H9 (cell line): ENCODE results near the gene MRGPRX3. TPM values are rescaled to one million over a fixed set of nuclear protein-coding genes. Genes with fewer than 3 reads are reported as not detected.

Experiments
- DNase-seq: peaks from one replicate; pipeline ENCODE4 v3.0.0-alpha.2; 2017
- H2AFZ ChIP-seq: one replicate; pipeline ENCODE4 v1.6.1; 2013; ENCODE audit warnings: mild to moderate bottlenecking, low read length, control low read depth, moderate library complexity
- H2AK5ac ChIP-seq: 2 replicates; pipeline ENCODE4 v1.6.1; 2013; ENCODE audit warnings: low read length, control low read depth, mixed read lengths; ENCODE audit not compliant: insufficient read length
- H2BK120ac ChIP-seq: one replicate; pipeline ENCODE4 v1.6.1; 2013; ENCODE audit warnings: low read depth, mild to moderate bottlenecking, low read length, control low read depth, inconsistent platforms; ENCODE audit not compliant: poor library complexity, severe bottlenecking
- H2BK12ac ChIP-seq: 2 replicates; pipeline ENCODE4 v1.6.1; 2013; ENCODE audit warnings: low read length, control low read depth, mixed read lengths, low read depth; ENCODE audit not compliant: insufficient read length
- H2BK15ac ChIP-seq: 2 replicates; pipeline ENCODE4 v1.6.1; 2013; ENCODE audit warnings: low read depth, low read length, control low read depth
- H2BK20ac ChIP-seq: one replicate; pipeline ENCODE4 v1.6.1; 2013; ENCODE audit warnings: low read depth, mild to moderate bottlenecking, low read length, control low read depth, inconsistent platforms; ENCODE audit not compliant: poor library complexity, severe bottlenecking
- H2BK5ac ChIP-seq: 2 replicates; pipeline ENCODE4 v1.6.1; 2013; ENCODE audit warnings: low read length, control low read depth, mixed read lengths; ENCODE audit not compliant: insufficient read length
- H3K14ac ChIP-seq: 2 replicates; pipeline ENCODE4 v1.6.1; 2013; ENCODE audit warnings: low read length, control low read depth; ENCODE audit not compliant: insufficient read depth
- H3K18ac ChIP-seq: 2 replicates; pipeline ENCODE4 v1.6.1; 2013; ENCODE audit warnings: low read depth, mild to moderate bottlenecking, mixed read lengths, low read length, control low read depth; ENCODE audit not compliant: insufficient read length
- H3K23ac ChIP-seq: 2 replicates; pipeline ENCODE4 v1.6.1; 2013; ENCODE audit warnings: low read length, control low read depth, mixed read lengths, low read depth; ENCODE audit not compliant: insufficient read length
- H3K23me2 ChIP-seq: 2 replicates; pipeline ENCODE4 v1.6.1; 2013; ENCODE audit warnings: low read depth, mild to moderate bottlenecking, mixed read lengths, low read length, control low read depth; ENCODE audit not compliant: insufficient read length, poor library complexity, severe bottlenecking
- H3K27ac ChIP-seq: 2 replicates; pipeline ENCODE4 v1.5.1; 2013; ENCODE audit warnings: low read length, control low read depth, mixed read lengths, low read depth; ENCODE audit not compliant: insufficient read length
- H3K27me3 ChIP-seq: 2 replicates; pipeline ENCODE4 v1.6.1; 2013; ENCODE audit warnings: low read length, control low read depth, inconsistent platforms; ENCODE audit not compliant: insufficient read depth
- H3K4ac ChIP-seq: 2 replicates; pipeline ENCODE4 v1.6.1; 2013; ENCODE audit warnings: low read depth, mild to moderate bottlenecking, control low read depth, inconsistent platforms, low read length, moderate library complexity
- H3K4me1 ChIP-seq: 2 replicates; pipeline ENCODE4 v1.6.1; 2013; ENCODE audit warnings: low read length, control low read depth, inconsistent platforms; ENCODE audit not compliant: insufficient read depth
- H3K4me2 ChIP-seq: 2 replicates; pipeline ENCODE4 v1.6.1; 2013; ENCODE audit warnings: low read length, control low read depth, mixed read lengths; ENCODE audit not compliant: insufficient read length, insufficient read depth
- H3K56ac ChIP-seq: 2 replicates; pipeline ENCODE4 v1.6.1; 2013; ENCODE audit warnings: low read depth, mild to moderate bottlenecking, mixed read lengths, low read length, control low read depth; ENCODE audit not compliant: insufficient read length
- H3K79me1 ChIP-seq: 2 replicates; pipeline ENCODE4 v1.6.1; 2013; ENCODE audit warnings: low read depth, mild to moderate bottlenecking, moderate library complexity, low read length, control low read depth, inconsistent platforms; ENCODE audit not compliant: insufficient read depth, poor library complexity, severe bottlenecking
- H3K79me2 ChIP-seq: 2 replicates; pipeline ENCODE4 v1.6.1; 2013; ENCODE audit warnings: low read length, control low read depth, inconsistent platforms; ENCODE audit not compliant: insufficient read depth
- H3K9ac ChIP-seq: 2 replicates; pipeline ENCODE4 v1.6.1; 2013; ENCODE audit warnings: low read length, control low read depth, mixed read lengths; ENCODE audit not compliant: insufficient read length; ENCODE audit errors: extremely low read depth
- H3K9me3 ChIP-seq: one replicate; pipeline ENCODE4 v1.6.1; 2013; ENCODE audit warnings: low read depth, low read length, inconsistent platforms; ENCODE audit not compliant: control insufficient read depth
- H3T11ph ChIP-seq: one replicate; pipeline ENCODE4 v1.6.1; 2013; ENCODE audit warnings: mild to moderate bottlenecking, low read length, control low read depth, inconsistent platforms
- H4K20me1 ChIP-seq: one replicate; pipeline ENCODE4 v1.6.1; 2013; ENCODE audit not compliant: control insufficient read depth, insufficient read length, insufficient read depth
- H4K5ac ChIP-seq: 2 replicates; pipeline ENCODE4 v1.6.1; 2013; ENCODE audit warnings: low read depth, mild to moderate bottlenecking, mixed read lengths, low read length, control low read depth; ENCODE audit not compliant: insufficient read length
- H4K8ac ChIP-seq: replicated peaks from 2 replicates; pipeline ENCODE4 v1.6.1; 2013; ENCODE audit warnings: low read length, control low read depth, mixed read lengths, low read depth; ENCODE audit not compliant: insufficient read length
- H4K91ac ChIP-seq: 2 replicates; pipeline ENCODE4 v1.6.1; 2013; ENCODE audit warnings: low read depth, mild to moderate bottlenecking, moderate library complexity, mixed read lengths, low read length, control low read depth; ENCODE audit not compliant: insufficient read length
- H3K27ac Mint-ChIP-seq, 3 experiments: 2 replicates in 2 of 3; 3 replicates in 1 of 3; pipeline ENCODE4 v1.8.0; 2020 to 2021; ENCODE audit warnings: mixed read lengths in 3 of 3, mild to moderate bottlenecking in 1 of 3, moderate library complexity in 1 of 3
- H3K27me3 Mint-ChIP-seq: 2 replicates; pipeline ENCODE4 v1.8.0; 2021; ENCODE audit warnings: low read depth, mild to moderate bottlenecking, moderate library complexity, mixed read lengths
- H3K36me3 Mint-ChIP-seq, 3 experiments: 2 replicates in 2 of 3; 3 replicates in 1 of 3; pipeline ENCODE4 v1.8.0; 2020 to 2021; ENCODE audit warnings: low read depth in 3 of 3, mixed read lengths in 3 of 3; ENCODE audit not compliant: insufficient read depth in 1 of 3
- H3K4me1 Mint-ChIP-seq, 2 experiments: 2 replicates each; pipeline ENCODE4 v1.8.0; 2020; ENCODE audit warnings: mixed read lengths in 2 of 2
- H3K4me3 Mint-ChIP-seq, 2 experiments: 2 replicates in 1 of 2; 3 replicates in 1 of 2; pipeline ENCODE4 v1.8.0; 2020 to 2021; ENCODE audit warnings: mild to moderate bottlenecking in 2 of 2, mixed read lengths in 2 of 2, moderate library complexity in 1 of 2
- H3K9me3 Mint-ChIP-seq, 2 experiments: 2 replicates in 1 of 2; 3 replicates in 1 of 2; pipeline ENCODE4 v1.8.0; 2020; ENCODE audit warnings: mild to moderate bottlenecking in 2 of 2, mixed read lengths in 2 of 2, moderate library complexity in 1 of 2
- WGBS: extraction: QIAGEN DNeasy Blood & Tissue Kit; methylation state at CpG from one replicate; pipeline ENCODE4 v1.1.7; 2013; ENCODE audit warnings: missing lambda C conversion rate, low lambda C conversion rate, mixed read lengths; ENCODE audit not compliant: insufficient read length; ENCODE audit errors: extremely low coverage; 5-methylcytosine and 5-hydroxymethylcytosine counted together
- total RNA-seq: library from RNA; stranded (reverse); gene quantifications from 2 replicates; pipeline ENCODE4 v1.2.1, GENCODE V29; 2021
- TF ChIP-seq, protein P1 (sequence below): fragments of 200-600 bp; sonication (generic); conservative IDR thresholded peaks from 3 replicates; pipeline ENCODE4 v1.8.0; 2021; ENCODE audit warnings: antibody characterized with exemption, mild to moderate bottlenecking

The MRGPRX3 gene
- total RNA-seq, 1 experiment from 2014 or later: not detected

DNA sequence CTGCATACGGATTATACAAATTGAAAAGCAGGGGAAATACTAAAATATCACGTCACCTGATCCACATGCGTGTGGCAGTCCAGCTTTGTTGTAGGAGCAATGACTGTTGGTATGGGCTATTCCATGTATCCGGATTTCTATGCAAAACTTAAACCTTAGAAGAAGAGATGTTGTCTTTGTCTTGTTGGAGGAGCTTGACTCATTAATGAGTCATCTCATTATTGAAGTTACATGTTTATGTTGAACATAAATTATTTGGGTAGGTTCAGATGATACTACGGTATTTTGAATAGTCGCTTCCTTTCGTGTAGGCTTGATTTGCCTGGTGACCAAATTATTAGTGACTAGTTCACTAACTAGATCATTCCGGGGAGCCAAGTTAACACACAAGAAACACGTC, 25.7 kb upstream of the MRGPRX3 start:
- Histone ChIP-seq H3K4ac (no peak overlapping the region), H2BK5ac (no peak overlapping the region), H3K27ac (no peak overlapping the region), H3K4me2 (no peak overlapping the region), H2BK15ac (no peak overlapping the region), H2BK12ac (no peak overlapping the region), H3K9ac (no peak overlapping the region), H2AK5ac (no peak overlapping the region), H4K5ac (no peak overlapping the region), H3K56ac (no peak overlapping the region), H3K27me3 (no peaks in the 10 kb centered on the region), H3K18ac (no peak overlapping the region), H3K79me1 (no peaks in the 10 kb centered on the region), H3K4me1 (no peaks in the 10 kb centered on the region), H4K20me1 (no peaks in the 10 kb centered on the region), H2BK120ac (no peak overlapping the region), H3K23me2 (peaks cover 6% of the 10 kb centered on the region), H4K91ac (no peak overlapping the region), H3K23ac (no peak overlapping the region), H3K9me3 (no peaks in the 10 kb centered on the region), H3K14ac (no peak overlapping the region), H4K8ac (no peak overlapping the region), H2AFZ (peak overlapping the region; percentile 22), H3K79me2 (peaks cover 10% of the 10 kb centered on the region; the same call in 1 of the 2 replicates), H2BK20ac (no peak overlapping the region), H3T11ph (no peak overlapping the region)
- DNase-seq: no peak
- Mint-ChIP-seq H3K9me3 (0 out of 5 replicates have a peak, but pooled peaks cover 0 to 2% of the 10 kb centered on the region in 2 experiments), H3K4me3 (peak overlapping the region in 1 of 2 experiments; percentile 2; a peak in 2 of 5 replicates), H3K36me3 (peaks cover 9 to 20% (median 18%) of the 10 kb centered on the region in 3 experiments; a peak in 5 of 7 replicates), H3K4me1 (peaks cover 6 to 8% of the 10 kb centered on the region in 2 experiments), H3K27me3 (peaks cover 13% of the 10 kb centered on the region), H3K27ac (no peak overlapping the region)
- TF ChIP-seq, protein P1, sequence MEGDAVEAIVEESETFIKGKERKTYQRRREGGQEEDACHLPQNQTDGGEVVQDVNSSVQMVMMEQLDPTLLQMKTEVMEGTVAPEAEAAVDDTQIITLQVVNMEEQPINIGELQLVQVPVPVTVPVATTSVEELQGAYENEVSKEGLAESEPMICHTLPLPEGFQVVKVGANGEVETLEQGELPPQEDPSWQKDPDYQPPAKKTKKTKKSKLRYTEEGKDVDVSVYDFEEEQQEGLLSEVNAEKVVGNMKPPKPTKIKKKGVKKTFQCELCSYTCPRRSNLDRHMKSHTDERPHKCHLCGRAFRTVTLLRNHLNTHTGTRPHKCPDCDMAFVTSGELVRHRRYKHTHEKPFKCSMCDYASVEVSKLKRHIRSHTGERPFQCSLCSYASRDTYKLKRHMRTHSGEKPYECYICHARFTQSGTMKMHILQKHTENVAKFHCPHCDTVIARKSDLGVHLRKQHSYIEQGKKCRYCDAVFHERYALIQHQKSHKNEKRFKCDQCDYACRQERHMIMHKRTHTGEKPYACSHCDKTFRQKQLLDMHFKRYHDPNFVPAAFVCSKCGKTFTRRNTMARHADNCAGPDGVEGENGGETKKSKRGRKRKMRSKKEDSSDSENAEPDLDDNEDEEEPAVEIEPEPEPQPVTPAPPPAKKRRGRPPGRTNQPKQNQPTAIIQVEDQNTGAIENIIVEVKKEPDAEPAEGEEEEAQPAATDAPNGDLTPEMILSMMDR: no peak
- WGBS: no CpG with 5 or more reads among the region's 9 CpGs
